Pancreas (tissue), 10 donors: Measurements from ENCODE around the gene ERGIC3. TPM values are rescaled to one million over a fixed set of nuclear protein-coding genes. Genes with fewer than 3 reads are reported as not detected.

Source experiments
- ATAC-seq, 4 donors: fragments of 200-7000 bp; cut with Tn5 transposase; one replicate each; pipeline versions ENCODE4 v1.8.0 to v1.9.1; 2020; ENCODE audit warnings: mild to moderate bottlenecking in 4 of 4, moderate library complexity in 4 of 4
- DNase-seq, 6 donors: peaks; one replicate each; pipeline ENCODE4 v3.0.0-alpha.2; 2020
- FAIRE-seq: peaks from 2 replicates; lab custom pipeline; 2012; peaks lifted over from hg19 to GRCh38; lab: Jason Lieb, UNC
- H3K27ac ChIP-seq, 4 donors: fragments of 200-600 bp; sonication (generic); 1 replicate in 3 of 4; 2 replicates in 1 of 4; pipeline versions ENCODE4 v1.5.0 to v1.8.0; 2020
- H3K27me3 ChIP-seq, 4 donors: fragments of 200-600 bp; one replicate each; pipeline ENCODE4 v1.8.0; 2021
- H3K36me3 ChIP-seq, 3 donors: fragments of 200-600 bp; sonication (generic) in 1 of 3; one replicate each; pipeline versions ENCODE4 v1.5.0 to v1.8.0; 2020 to 2021
- H3K4me1 ChIP-seq, 3 donors: fragments of 200-600 bp; one replicate each; pipeline ENCODE4 v1.8.0; 2021
- H3K4me3 ChIP-seq, 4 donors: fragments of 200-600 bp; sonication (generic) in 2 of 4; one replicate each; pipeline versions ENCODE4 v1.5.0 to v1.8.0; 2020 to 2021
- H3K9me3 ChIP-seq, 4 donors: fragments of 200-600 bp; one replicate each; pipeline ENCODE4 v1.8.0; 2021
- WGBS, 2 donors: extraction: QIAGEN DNeasy Blood & Tissue Kit; methylation state at CpG; one replicate each; pipeline ENCODE4 v1.1.7; 2013; 5-methylcytosine and 5-hydroxymethylcytosine counted together
- intact Hi-C, 3 donors: fragments of 100-400 bp; cut with DNase I; formaldehyde crosslinking; loops; one replicate each; pipeline versions ENCODE4 v1.11.1 to v1.14.2; 2022
- polyA plus RNA-seq, 2 donors: library from polyadenylated mRNA; stranded (reverse); fragments of 200-250 nt; gene quantifications; one replicate each; pipeline ENCODE4 v1.2.3, GENCODE V29; 2013
- total RNA-seq, 6 donors: library from RNA; stranded (reverse); fragmentation: NEBNext Ultra II Directional in 4 of 6; extraction: Animal tissue kit (Norgen Biotek cat#: 25700) in 4 of 6; gene quantifications; one replicate each; pipeline versions ENCODE4 v1.2.1 to v1.2.4, GENCODE V29; 2021 to 2023
- TF ChIP-seq, protein P1 (sequence below), 4 donors: fragments of 200-600 bp; sonication (generic) in 3 of 4; IDR thresholded peaks; one replicate each; pipeline versions ENCODE4 v1.5.0 to v1.8.0; 2021; ENCODE audit warnings: antibody characterized with exemption in 4 of 4
- donor health status: healthy with polysubstance abuse.
- donor health status: DM: no; HTN: no; CAD: no; lungs with moderate emphysema.
- donor health status: DM: no; HTN: no; CAD: no.
- donor health status: control.
- donor health status: control.
- donor health status: Bipolar disorder and iron deficiency.
- donor health status: DM: yes; HTN: yes; CAD: no.
- donor health status: DM: no; HTN: no; CAD: no.
- donor health status: DM: no; HTN: no; CAD: no.
- donor health status: DM: yes; HTN: yes; CAD: no.

The ERGIC3 gene
- total and polyA plus RNA-seq, 8 donors: 112 to 168 (median 135) TPM

DNA sequence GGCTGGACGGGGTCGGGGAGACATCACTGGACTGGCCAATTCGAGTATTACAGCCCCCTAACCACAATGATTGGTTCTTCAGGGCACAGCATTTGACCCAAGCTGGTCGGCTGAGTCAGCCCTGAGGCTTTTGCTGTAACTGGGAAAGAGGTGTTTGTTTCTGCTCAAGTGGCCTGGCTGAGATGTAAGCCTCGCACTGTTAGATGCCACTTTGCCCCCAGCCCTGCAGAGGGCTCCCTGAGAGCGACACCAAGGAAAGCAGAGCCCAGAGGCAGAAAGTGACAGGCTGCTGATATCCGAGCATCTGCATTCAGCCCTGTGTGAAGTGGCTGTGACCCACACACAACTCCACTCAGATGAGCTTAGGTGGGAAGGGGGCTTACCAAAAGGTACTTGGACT, 19.4 kb downstream of the ERGIC3 start:
- intact Hi-C loops: no loop called here
- Histone ChIP-seq H3K9me3 (no peaks in the 10 kb centered on the region), H3K4me3 (no peak overlapping the region), H3K4me1 (no peaks in the 10 kb centered on the region), H3K27me3 (no peaks in the 10 kb centered on the region), H3K27ac (no peak overlapping the region), H3K36me3 (no peaks in the 10 kb centered on the region)
- TF ChIP-seq, protein P1, sequence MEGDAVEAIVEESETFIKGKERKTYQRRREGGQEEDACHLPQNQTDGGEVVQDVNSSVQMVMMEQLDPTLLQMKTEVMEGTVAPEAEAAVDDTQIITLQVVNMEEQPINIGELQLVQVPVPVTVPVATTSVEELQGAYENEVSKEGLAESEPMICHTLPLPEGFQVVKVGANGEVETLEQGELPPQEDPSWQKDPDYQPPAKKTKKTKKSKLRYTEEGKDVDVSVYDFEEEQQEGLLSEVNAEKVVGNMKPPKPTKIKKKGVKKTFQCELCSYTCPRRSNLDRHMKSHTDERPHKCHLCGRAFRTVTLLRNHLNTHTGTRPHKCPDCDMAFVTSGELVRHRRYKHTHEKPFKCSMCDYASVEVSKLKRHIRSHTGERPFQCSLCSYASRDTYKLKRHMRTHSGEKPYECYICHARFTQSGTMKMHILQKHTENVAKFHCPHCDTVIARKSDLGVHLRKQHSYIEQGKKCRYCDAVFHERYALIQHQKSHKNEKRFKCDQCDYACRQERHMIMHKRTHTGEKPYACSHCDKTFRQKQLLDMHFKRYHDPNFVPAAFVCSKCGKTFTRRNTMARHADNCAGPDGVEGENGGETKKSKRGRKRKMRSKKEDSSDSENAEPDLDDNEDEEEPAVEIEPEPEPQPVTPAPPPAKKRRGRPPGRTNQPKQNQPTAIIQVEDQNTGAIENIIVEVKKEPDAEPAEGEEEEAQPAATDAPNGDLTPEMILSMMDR (IDR thresholded peaks at IDR 0.05): no peak
- peak; percentile 55 to 83 (median 74) for ATAC-seq
- DNase-seq: peak in 2 of 6 donors; percentile 33 to 52
- FAIRE-seq: no peak
- 16 to 18% methylated on average over 7 of the region's 7 CpGs for WGBS, 2 donors

- Histone ChIP-seq H3K27me3 (no peaks in the 10 kb centered on the region), H3K36me3 (no peaks in the 10 kb centered on the region), H3K4me3 (no peak overlapping the region), H3K9me3 (no peaks in the 10 kb centered on the region), H3K27ac (no peak overlapping the region), H3K4me1 (no peaks in the 10 kb centered on the region)
- intact Hi-C loops: no loop called here
- ATAC-seq (peak in 1 of 4 donors; percentile 7), FAIRE-seq (no peak), DNase-seq (peak in 1 of 6 donors; percentile 34)
- 29 to 38% methylated on average over 5 of the region's 5 CpGs for WGBS, 2 donors
- TF ChIP-seq, protein P1 (IDR thresholded peaks at IDR 0.05): no peak
Measured at GRCh38 chr20:35561671-35562070, 19.8 kb downstream of the ERGIC3 start.

DNA sequence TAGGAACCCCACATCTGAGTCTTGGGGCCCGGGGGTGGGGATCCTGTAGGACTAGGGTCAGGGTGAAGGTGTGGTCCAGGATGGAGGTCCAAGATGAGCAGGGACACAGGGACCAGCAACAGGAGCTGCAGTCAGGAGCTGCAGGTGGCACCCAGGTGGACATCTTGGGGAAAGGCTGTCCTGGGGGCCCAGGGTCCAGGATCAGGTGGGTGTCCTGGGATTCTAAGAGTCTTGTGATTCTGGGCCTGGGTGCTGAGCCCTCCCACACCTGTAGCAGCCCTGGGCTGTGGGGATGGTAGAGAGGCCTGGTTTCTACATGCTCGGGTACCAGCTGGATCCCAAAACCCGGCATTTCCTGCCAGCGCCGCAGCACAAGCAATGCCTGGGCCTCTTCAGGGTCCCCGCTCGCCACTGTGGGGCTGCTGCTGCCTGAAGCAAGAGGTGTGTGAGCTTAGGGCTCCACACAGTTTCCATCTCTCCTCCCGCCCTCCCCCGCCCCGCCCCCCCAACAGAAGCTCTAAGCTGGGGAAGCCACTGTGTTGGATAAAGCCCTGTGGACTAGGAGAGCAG, 20.7 kb downstream of the ERGIC3 start:
- ATAC-seq: no peak
- intact Hi-C loops: no loop called here
- H3K27me3 ChIP-seq: no peaks in the 10 kb centered on the region
- no peaks in the 10 kb centered on the region for H3K36me3 ChIP-seq
- TF ChIP-seq, protein P1 (IDR thresholded peaks at IDR 0.05): no peak
- no peak for FAIRE-seq
- no peak overlapping the region for H3K4me3 ChIP-seq
- WGBS, 2 donors: 80 to 86% methylated on average over 8 to 9 of the region's 10 CpGs
- H3K27ac ChIP-seq: no peak overlapping the region
- no peaks in the 10 kb centered on the region for H3K9me3 ChIP-seq
- peak in 1 of 6 donors; percentile 48 for DNase-seq
- no peaks in the 10 kb centered on the region for H3K4me1 ChIP-seq

DNA sequence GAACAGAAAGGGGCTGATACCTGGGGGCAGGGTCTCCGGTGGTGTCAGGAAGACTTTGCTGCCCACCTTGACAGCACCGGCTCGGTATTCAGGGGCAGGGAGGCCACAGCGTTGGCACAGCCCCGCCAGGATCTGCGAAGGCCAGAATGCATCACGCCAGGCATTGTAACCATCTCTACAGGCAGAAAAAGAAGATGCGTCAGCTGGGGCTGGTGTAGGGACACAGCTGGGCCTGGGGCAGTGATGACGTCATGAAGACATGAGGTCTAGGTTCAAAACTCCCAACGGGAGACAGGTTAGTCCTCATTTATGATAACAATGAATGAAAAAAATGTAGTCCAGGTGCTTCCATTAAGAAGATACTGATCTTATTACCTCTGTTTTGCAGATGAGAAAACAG, 22.0 kb downstream of the ERGIC3 start:
- no peaks in the 10 kb centered on the region for H3K9me3 ChIP-seq
- intact Hi-C loops: no loop called here
- no peak overlapping the region for H3K4me3 ChIP-seq
- H3K27me3 ChIP-seq: no peaks in the 10 kb centered on the region
- TF ChIP-seq, protein P1 (IDR thresholded peaks at IDR 0.05): no peak
- DNase-seq: peak in 1 of 6 donors; percentile 25
- no peak overlapping the region for H3K27ac ChIP-seq
- FAIRE-seq: no peak
- WGBS, 2 donors: 74 to 87% methylated on average over 10 of the region's 10 CpGs
- ATAC-seq: no peak
- no peaks in the 10 kb centered on the region for H3K4me1 ChIP-seq
- H3K36me3 ChIP-seq: no peaks in the 10 kb centered on the region

- Histone ChIP-seq H3K4me3 (no peak overlapping the region), H3K9me3 (no peaks in the 10 kb centered on the region), H3K36me3 (no peaks in the 10 kb centered on the region), H3K4me1 (no peaks in the 10 kb centered on the region), H3K27ac (no peak overlapping the region), H3K27me3 (no peaks in the 10 kb centered on the region)
- peak in 1 of 6 donors; percentile 47 for DNase-seq
- intact Hi-C loops: no loop called here
- WGBS, 2 donors: 85 to 88% methylated on average over 7 of the region's 7 CpGs
- TF ChIP-seq, protein P1 (IDR thresholded peaks at IDR 0.05): no peak
- FAIRE-seq: no peak
- no peak for ATAC-seq
Measured at GRCh38 chr20:35564905-35565304, 23.0 kb downstream of the ERGIC3 start.
